Germinal center (tissue), 1 donor: ENCODE results near the gene CTIF.
A peak's percentile ranks its signal among the peaks of the same experiment; 100 is the strongest.

Experiments used
- DNase-seq: peaks from one replicate; pipeline ENCODE4 v3.0.0; 2012; ENCODE audit warnings: mixed read lengths, low spot score

The CTIF gene

DNA sequence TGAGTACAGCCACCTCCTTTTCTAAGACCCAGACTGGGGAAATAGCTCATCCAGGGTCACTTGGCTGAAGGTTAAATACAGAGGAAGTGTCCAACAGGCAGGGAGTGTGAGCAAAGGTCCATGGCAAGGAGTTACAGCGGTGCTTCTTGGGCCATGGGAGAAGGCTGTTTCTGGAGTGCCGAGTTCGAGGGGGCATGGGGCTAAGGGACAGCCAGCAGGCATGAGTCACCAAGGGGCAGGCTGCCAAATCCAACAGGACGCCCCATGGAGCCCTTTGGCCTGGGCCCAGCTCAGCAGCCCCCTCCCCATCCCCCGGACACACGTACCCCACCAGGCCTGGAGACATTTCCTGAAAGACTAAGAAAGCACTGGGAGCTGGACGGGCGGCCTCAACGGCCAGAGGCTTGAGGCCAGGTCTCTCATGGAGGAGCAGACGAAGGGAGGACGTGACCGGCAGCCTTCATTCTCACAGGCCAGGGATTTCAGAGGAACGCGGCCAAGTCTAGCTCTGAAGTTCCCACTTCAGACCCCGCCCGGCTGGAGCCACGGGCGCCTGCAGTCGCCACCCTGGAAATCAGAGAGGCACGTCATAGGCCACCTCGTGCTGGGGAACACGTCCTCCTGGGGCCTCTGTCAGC, 251.5 kb downstream of the CTIF start:
- no peak for DNase-seq

DNA sequence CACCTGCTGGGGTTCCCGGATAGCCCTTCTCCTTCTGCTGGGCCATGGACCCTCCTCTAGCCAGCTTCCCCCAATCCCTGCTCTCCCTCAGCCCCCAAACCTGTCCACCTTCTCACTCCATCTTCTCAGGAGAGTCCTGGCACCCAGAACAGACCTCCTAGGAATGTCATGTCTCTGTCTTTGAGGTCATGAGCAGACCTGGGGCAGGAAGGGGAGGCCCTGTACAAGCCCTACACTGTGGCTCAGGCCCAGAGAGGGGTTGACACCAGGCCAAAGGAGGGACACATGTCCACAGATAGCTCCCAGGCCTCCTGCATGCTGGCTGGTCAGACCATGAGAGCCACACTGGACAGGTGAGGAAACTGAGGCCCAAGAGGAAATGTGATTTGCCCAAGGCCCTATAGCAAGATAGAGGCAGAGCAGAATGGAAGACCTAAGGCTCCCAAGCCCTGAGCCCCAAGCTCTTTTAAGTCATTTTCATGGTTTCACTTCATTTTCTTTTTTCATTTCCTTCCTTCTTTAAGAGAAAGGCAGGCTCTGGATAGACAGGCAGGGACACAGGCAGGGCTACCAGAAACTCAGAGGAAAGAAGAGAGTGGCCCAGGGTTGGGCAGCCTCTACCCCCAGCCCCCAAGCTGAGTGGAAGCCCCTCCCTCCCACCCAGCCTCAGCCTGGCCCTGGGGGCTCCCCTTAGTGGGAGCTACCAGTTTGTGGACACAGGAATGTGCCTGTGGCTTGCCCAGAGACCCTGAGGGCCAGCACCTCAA, 252.2 kb downstream of the CTIF start:
- DNase-seq = no peak

DNA sequence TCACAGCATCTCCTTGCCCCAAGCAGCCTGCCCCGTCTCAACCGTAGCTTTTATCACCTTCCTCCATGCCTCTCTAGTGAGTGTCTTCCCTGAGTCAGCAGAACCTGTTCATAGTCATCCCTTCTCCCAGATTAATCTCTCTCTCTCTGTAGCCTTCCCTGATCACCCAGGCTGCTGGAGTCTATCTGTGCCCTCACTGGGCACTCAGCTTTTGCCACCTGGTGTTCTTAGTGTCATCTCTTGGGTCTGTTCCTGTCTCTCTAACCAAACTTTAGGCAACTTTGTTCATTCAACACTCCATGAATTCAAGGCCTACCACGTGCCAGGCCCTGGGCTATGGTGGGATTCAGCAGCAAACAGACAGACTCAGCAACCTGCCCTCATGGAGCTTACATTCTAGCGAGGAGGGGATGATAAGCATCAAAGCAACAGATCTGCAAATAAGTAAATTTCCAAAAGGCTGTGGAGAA, 252.8 kb downstream of the CTIF start:
- DNase-seq = no peak

DNA sequence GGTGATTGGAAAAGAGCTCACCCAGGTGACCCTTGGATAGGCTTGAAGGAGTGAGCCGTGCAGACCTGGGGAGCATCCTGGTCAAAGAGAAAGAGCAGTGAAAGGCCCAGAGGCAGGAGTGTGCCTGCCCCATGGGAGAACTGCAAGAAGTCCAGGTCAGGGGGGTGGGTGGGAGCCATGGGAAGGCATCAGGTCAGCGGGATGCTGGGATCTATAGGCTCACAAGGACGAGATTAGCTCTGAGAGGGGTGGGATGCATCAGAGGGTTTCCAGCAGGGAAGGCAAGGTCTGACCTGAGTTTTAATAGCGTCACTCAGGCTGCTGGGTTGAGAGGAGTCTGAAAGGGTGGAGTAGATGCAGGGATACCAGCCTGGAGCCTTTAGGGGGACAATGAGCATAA, 253.3 kb downstream of the CTIF start:
- DNase-seq = no peak

DNA sequence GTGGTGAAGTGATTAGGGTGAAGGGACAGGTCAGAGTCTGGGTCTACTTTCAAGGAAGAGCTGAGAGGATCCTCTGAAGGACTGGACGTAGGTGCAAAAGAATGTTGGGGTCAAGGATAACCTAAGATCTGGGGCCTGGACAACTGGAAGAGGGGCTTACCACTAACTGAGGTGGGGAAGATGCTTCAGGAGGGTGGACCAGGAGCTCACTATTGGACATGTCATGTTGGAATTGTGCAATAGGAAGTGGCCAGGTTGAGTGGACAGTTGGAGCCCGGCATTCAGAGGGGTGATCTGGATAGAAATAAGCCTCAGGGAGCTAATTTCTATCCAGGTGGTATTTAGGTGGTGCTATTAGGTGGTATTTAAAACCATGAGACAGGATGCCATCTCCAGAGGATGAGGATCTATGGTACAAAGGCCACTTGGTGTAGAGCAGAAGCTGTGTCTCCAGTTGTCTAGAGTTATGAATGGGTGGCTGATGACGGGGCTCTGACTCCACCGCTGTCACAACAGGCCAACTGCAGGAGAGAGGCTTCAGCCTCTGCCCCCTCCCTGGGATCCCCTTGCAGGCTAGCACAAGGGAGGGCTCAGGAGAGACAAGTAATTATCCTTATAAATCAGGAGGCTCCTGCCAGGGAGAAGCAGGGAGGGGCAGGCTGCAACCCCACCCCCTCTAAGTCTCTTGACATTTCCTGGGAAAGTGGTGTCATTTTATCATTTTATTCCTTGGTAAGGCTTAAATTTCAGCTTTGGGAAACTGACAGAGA, 254.0 kb downstream of the CTIF start:
- no peak for DNase-seq

DNA sequence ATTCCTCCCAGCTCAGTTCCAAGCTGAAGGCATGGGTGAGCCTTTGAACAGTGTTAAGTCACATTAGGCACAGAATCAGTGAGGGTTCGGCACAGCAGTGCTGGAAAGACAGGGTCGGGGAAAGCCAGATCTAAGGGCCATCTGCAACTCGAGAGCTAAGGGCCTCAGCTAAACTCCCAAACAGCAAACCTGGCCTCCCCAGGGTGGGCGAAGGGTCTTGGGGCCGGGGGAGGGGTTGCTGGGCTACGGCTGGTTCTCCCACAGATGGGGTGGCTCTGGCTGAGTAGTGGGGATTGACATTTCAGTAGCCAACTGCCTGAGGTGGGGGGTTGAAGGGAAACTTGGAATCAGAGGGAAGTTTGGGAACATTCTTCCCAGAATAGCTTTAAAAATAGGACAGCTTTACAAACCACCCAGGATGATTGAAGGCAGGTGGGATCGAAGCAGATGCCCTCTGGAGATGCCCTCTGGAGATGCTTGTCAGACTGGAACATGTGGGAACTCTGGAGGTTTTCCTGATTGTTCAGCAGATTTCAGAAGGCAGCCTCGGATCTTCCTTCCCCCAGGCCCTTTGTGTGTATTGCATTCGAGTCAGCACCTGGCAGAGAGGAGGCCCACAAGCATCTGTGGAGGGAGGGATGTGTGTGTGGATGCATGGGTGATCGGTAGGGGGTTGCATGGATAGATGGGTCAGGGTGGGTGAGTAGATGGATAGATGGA, 255.6 kb downstream of the CTIF start:
- DNase-seq = no peak

DNA sequence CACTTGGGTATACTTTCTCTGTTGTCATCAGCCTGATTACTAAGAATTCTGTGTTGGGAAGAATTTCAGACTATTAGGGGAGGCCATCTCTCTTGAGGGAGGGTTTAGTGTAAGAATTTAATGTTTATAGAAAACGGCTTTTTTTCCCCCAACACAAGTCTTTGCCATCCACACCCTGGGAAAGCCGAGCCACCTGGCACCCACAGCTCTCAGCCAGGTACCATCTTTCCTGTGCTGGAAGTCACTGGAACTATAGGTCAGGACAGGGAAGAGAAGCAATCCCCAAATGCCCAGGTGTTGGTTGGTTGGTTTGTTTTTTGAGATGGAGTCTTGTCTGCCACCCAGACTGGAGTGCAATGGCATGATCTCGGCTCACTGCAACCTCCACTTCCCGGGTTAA, 256.9 kb downstream of the CTIF start:
- DNase-seq = no peak

DNA sequence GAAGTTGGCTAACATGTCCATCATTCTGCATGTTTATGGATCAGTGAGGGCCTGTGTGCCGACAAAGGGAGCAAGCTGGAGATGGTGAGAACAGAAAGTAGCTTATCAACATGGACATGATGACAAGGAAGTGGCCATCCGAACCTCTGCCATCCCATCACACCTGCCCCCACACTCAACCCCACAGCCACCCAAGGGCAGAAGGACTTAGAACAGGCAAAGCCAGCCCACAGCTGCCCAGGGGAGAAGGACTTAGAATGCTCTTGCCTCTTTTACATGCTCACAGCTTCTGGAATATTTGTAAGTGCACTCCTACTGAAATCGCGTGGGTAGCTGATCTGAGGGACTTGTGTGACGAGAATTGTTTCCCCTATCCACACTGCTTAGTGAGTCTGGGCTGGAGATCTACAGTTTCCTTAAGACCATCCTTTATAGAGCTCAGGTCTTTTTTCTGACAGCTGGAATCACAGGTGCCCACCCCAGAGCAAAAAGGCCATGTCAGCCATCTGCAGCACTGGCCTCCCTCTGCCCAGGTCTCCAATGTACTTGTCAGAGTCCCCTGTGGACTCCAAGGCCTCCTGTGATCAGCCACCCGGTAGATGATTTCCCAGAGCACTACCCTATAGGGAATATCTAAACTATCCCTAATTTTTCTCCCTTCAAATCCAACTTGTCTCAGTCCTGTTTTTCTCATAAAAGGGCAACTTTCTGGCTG, 257.8 kb downstream of the CTIF start:
- DNase-seq = no peak

DNA sequence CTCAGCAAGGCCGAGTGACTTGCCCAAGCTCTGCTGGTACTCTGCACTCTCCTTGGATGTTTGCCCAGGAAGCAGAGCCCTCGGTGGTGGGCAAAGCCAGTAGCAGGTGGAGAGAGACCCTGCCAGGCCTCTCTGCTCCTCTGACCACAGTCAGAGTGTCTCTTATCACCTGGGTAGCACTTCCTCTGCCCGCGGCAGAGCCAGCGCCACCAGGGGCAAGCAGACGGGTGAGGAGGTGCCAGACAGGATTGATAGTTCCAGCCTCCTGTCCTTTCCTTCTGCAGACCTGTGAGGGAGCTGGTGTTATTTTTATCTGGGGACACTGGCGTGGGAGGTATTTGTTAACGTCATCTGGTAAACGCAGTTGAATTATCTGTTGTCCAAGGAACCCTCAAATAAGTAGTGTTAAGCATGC, 259.0 kb downstream of the CTIF start:
- DNase-seq = no peak

DNA sequence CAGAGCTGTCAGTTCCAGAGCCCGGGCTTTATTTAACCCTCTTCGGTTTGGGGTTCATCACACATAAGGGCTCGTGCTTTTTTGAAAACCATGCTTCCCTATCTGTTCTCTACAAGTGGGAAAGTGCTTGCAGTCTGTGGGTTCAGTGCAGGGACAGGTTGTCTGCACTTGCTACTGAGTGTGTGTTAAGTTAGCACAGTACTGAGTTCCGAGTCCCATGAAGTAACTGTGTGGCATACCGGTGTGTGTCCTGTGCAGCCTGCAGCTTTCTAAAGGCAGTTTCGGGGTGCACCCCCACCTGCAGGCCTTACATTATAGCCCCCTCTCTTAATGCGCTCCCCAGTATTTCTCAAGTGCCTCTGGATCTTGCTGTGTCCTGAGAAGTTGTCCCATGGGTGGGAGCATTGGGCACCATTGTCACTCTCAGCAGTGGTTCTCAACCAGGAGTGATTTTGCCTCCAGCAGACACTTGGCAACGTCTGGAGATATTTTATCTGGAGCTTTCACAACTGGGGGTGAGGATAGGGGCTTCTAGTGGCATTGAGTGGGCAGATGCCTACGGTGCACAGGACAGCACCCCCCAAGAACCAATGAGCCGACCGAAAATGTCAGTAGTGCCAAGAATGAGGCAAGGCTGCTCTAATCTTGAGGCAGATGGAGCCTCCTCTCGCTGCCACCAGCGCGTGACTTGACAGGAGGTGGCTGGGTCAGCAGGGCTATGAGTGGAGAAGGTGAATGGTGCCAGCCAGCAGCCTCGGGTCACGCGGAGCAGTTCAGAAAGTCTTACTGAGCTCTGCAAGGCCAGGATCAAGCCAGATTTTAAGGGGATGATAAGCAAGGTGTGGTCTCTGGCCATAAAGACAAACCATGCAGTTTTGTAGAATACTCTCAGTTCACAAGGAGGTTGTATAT, 259.8 kb downstream of the CTIF start:
- no peak for DNase-seq

DNA sequence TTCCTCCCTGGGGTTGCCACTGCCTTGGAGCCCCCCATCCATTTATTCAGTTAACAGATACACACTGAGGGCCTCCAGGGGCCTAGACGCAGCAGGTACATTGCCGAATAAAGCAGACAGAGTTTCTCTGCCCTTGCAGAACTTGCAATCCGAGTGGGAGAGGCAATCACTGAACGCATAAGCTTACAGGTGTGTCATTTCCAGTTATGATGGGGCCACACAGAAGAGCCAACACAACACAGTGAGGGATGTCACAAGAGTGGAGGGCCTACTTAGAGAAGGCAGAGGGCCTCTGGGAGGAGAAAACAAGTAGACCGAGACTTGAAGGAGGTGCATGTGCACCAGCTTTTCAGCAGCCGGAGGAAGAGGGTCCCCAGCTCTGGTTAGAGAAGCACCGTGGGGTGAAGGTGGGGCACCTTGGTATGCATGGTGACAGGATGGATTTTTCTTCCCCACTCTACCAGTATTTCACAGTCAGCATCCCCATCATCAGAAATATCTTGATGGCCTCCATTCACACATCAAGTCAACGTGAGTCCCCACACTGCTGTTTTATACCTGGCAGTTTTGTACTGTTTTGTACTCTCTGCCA, 261.0 kb downstream of the CTIF start:
- DNase-seq = no peak

DNA sequence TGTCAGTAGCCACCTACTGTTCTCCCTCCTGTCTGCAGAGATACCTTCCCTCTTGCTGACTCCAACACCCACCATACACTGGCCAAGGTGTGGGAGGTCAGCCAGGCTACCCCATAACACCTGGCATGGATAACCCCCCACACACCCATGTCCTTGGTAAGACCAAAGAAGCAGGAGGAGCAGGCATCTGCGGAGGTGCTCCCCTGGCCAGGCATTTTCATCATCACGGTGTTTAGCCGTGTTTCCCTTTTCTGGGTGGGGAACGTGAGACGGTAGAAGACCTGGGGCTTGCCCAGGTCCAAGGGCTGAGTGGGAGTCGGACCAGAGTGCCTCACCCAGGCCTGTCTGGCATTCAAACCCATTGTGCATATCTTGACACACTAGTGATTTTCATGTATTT, 261.6 kb downstream of the CTIF start:
- DNase-seq = no peak

DNA sequence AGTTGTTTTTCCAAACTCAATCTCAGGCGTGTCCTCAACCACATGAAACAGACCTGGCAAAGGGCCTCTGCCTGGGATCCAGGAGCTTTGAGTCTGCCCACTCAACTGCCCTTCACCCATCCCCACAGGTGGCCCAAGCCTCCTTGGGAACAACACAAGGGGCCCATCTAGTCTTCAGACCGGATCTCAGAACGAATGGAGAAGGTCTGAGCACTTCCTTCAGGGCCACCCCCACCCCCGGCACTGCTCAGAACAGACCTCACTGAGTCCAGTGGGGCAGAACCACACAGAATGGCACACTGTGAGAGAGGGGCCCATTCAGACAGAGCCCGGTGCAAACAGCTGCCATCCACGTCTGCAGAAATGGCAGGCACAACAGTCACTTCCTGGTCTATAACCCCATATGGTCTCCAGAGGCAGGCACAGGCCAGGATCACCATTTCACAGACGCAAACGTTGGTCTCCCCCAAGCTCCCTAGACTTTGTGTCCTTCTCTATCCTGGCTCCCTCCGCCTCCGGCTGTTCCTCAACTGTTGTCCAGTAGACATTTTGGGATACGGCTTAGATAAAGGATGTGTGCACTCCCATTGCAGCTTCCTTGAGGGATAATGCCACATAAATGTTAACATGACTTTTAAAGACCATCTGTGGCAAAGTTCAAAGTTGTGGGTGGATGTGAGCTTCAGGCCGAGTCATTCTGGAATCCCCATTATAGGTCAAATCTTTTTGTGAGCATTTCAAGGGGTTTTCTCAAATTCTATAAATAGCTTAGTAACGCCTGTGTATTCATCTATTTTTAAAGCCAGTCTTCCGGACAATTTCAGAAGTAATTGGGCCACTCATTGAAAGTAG, 262.3 kb downstream of the CTIF start:
- DNase-seq = peak; percentile 69

DNA sequence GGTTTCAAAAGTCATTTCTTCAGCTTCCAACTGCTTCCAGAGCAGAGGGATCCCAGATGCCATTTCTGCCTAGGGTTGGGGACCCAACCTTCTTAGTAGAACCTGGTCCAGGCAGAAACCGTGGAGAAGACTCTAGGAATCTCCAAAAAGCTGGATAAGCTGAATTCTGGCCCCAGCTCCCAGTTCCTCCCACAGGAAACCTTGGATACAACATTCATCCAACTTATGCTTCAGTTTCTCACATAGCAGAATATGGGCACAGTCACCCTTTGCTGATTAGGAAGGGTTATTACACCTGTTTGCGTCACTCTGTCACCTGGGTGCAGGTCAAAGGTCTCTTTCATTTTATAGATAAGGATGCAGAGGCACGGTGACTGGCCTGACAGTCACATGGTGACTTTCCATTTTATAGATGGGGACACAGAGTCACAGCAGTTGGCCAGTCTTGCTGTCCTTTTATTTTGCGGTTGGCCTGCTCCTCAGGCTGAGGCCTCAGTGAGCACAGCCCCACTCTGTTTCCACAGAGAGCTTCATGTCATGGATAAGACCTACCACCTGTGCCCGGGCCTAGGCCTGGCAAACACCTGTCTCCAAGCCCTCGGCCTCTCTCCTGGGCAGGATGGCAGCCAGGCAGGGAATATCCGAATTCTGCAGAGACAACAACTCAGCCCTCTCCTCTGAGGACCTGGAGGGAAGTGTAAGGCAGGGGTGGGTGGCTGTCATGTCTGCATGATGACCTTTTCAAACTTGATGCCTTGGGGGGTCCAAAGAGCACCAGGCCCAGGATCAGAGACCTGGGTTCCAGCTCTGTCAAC, 263.1 kb downstream of the CTIF start:
- no peak for DNase-seq

DNA sequence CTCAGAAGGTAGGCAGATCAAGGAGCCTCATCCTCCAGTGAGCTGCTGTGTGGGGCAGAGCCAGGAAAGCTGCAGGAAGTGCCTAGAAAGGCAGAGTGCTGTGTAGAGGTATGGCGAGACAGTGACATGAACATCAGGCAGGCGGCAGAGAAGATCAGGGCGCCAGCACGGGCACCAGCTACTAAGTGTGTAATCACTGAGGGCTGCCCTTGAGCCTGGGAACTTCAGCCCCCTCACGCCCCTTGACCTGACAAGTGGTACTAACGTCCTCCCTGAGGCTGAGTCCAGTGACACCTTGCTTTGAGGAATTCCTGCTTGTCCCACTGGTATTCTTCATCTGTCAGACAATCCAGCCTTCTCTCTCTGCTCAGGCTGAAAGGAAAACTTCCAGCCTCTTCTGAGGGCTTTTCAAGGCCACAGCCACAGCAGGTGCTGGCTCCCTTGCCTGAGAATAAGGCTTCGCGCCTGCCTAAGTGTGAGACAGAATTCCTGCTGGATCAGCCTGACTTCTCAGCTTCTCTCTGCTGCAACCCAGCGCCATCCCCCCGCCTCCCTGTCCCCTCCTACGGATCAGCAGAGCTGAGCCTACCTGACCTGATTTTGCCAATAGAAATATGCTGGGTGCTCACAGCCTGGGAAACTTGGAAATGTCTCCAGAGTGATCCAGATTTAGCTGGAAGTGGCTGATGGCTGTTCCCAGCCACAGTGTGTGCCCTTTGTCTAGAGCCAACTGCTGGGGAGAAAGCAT, 263.9 kb downstream of the CTIF start:
- DNase-seq = no peak

DNA sequence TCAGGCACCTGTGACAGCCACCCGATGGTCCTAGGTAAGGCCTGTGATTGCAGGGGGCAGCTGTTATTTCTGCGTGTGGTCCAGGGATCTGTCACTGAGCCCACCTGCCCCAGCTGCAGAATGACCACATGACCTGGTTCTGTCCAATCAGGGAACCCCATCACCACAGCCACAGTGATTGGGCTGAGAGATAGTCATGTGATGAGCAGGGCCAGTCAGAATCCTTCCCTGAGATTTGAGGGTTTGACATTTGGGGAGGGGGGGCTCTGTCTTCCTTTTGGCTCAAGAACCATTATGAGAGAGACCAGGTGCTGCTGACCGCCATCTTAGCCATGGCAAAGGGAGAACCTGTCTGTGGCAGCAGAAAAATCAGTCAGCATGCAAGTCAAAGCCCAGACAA, 264.7 kb downstream of the CTIF start:
- DNase-seq = no peak
